HG03025 (cell line): ENCODE data around the gene EMX1.
A peak's percentile ranks its signal among the peaks of the same experiment; 100 is the strongest.

Experiments
- ATAC-seq: cut with Tn5 transposase; IDR thresholded peaks from one replicate; pipeline ENCODE4 v1.9.1; 2021; ENCODE audit warnings: mild to moderate bottlenecking, moderate library complexity; ENCODE audit not compliant: unreplicated experiment, low FRiP score

The EMX1 gene

DNA sequence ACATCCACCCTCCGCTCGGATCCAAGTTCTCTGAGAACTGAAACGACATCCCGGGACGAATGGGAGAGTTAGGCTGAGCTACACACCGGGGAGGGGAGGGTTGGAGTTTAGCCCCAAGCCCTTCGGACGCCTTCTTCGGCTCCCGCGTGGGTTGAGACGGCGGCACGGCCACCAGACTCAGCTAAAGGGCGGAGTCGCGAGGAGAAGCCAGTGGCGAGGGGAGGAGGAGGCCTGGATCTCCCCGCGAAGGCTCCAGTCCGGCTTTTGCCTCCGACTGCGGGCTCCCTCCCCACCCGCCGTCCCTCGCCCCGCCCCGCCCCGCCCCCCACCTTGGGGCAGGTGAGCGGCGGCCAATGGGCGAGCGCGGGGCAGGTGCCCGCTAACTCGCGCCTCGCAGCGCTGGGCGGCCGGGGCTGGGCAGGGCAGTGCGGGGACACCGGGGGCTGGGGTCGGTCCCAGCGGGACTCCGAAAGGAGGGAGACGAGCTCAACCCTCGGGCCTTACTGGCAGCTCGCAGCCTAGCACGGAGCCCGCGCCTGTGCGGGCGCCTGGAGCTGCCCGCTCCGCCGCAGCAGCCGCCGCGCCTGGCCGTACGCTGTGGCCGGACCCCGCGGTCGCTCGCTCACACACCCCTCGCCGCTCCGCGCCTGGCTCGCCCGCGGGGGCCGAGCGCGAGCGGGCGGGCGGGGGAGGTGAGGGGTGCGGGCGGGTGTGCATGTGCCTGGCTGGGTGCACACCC lies at the start of gene EMX1:
Gene EMX1 (plus strand): TSS at position 382 of the 739 bp plus-strand sequence. CDS start 334 bp downstream, at position 716.
- peak; percentile 43 for ATAC-seq

DNA sequence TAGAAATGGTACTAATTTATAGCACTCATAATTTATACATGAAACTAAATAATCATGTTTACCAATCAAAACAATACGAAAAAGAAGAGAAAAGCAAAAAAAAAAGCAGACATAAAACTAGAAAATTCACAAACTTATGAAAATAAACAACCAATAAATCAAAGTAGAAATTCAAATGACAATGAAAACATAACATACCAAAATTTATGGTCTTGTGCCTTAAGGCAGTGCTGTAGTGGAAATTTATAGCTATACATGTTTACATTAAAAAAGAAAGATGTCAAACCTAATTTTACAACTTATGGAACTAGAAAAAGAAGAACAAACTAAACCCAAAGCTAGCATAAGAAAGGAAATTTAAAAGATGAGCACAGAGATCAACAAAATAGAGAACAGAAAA lies 46.3 kb upstream of the EMX1 start:
- no peak for ATAC-seq

DNA sequence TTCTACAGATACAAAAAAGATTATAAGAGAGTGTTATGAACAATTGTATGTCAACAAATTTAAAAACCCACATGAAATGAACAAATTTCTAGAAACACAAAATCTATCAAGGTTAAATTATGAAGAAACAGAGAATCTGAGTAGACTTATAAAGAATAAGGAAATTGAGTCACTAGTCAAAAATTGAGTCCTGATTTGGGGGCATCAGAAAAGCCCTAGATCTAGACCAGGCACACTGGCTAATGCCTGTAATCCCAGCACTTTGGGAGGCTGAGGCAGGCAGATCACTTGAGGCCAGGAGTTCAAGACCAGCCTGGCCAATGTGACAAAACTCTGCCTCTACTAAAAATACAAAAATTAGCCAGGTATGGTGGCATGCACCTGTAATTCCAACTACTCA lies 45.4 kb upstream of the EMX1 start:
- ATAC-seq = no peak

DNA sequence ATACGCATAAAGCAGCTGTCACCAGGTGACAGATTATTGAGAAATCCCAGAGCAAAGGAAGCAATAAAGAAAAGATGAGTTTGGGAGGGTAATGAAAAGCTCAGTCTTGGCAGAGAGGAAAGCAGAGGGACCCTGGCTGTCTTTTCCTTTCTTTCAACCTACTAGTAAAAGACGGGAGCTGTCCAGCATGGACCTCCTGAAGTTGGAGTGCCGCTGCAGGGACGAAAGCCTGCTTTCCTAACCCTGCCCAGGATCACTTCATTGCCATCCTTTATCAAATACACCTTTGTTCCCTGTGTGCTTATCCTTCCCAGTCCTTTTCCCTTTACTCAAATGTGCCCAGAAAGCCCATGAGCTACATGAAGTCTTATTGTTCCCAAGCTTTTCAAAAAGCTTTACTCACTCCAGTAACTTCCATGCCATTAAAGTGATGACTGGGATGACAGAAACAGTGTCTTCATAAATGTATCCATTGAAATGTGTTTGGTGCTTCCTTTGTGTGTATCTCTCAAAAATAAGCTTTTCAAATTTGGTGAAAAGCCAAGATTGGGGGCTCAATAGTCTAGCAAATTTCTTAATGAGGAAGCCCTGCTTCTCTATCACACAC lies 33.9 kb upstream of the EMX1 start:
- ATAC-seq = no peak

DNA sequence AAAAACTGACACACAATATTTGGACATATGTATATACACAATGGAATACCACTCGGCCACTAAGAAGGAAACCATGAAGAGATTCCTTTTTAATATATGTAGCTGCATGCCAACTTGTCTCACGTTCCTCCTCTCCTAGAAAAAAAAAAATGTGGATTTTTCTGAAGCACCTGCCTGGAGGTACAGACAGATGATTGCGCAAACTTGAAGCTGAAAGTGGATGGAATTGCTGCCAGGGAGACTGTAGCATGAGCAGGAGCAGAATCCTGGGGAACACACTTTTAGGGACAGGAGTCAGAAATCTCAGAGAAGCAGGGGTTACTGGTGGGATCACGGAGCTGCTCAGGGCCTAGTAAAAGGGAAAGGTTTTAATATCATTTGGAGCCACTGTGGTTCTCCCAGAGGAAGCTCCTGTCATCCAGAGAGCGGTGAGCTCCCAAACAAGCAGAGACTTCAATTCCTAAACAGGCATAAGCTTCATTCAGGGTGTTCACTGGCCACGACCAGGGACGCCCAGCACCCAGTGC lies 30.8 kb upstream of the EMX1 start:
- no peak for ATAC-seq

DNA sequence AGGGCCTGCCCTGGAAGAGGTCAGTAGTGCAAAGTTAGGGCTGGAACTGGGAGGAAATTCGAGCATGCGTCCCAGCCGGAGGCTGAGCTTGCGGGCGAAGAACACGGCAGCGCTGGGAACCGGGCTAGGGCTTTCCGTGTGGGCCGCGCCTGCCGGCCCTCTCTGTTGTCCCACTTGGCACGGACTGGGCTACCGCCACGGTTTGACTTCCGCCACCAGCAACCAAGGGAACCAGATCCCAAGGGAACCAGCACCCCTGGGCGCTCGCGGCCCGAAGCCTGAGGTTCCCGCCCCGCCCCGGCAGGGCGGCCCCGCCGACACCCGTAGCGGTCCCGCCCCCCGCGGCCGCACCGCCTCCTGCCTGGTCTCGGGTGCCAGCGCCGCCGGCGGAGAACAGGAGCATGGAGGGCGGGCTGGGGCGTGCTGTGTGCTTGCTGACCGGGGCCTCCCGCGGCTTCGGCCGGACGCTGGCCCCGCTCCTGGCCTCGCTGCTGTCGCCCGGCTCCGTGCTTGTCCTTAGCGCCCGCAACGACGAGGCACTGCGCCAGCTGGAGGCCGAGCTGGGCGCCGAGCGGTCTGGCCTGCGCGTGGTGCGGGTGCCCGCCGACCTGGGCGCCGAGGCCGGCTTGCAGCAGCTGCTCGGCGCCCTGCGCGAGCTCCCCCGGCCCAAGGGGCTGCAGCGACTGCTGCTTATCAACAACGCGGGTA lies 30.1 kb upstream of the EMX1 start, which contains the start of gene SPR:
Gene SPR (plus strand): TSS at position 377 of the 708 bp plus-strand sequence. CDS start 25 bp downstream, at position 402.
- peak; percentile 87 for ATAC-seq

DNA sequence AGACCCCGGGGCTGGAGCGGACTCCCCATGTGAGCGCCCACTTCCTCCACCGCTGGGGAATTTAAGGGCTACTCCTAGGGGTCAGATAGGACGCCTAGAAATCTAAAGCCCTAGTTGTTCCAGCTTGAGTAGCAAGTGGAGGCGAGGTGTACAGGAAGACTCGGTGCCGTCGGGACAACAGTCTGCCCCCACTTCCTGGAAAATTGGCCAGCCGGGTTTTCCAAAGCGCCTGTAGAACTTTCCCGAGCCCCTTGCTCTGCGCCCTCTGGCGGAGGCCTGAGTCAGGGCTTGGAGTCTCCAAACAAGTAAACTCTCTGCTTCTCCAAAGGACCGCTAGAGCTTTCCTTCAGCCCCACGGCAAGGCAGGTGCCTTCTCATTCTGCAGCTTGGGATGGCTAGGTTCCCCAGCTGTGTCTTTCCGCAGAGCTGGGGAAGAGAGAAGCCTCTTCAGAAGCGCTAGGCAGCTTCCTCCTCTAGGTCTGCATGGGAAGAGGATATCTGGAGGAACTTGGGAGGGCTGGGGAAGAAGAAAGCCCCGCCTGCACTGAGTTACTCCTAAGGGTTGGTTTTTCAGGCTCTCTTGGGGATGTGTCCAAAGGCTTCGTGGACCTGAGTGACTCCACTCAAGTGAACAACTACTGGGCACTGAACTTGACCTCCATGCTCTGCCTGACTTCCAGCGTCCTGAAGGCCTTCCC lies 29.4 kb upstream of the EMX1 start:
- peak; percentile 44 for ATAC-seq

DNA sequence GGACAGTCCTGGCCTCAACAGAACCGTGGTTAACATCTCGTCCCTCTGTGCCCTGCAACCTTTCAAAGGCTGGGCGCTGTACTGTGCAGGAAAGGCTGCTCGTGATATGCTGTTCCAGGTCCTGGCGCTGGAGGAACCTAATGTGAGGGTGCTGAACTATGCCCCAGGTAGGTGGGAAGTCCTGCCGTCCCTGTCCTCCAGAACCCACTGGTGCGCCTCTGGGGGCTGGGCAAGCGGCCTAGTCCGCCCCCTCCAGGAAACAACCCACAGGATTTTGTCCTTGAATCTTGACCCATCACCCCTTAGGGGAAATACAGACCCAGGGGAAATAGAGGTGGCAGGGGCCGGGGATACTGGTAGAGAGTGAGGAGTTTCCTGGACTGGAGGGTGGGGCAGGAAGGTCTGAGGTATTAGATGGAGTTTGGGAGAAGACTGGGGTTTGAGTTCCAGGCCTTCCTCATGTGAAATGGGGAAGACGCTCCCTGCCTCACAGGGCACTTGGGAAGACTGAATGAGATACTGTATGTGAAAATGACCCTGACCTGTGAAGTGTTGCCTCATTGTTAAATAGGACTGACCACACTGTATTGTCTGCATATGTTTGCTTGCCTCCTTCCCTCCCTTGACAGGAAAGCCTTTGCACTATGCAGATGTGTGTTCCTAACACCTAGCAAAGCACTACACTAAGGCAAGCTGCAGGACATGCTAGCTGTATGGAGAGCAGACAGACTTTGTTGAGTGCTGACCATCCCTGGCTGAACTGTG lies 28.7 kb upstream of the EMX1 start:
- no peak for ATAC-seq

DNA sequence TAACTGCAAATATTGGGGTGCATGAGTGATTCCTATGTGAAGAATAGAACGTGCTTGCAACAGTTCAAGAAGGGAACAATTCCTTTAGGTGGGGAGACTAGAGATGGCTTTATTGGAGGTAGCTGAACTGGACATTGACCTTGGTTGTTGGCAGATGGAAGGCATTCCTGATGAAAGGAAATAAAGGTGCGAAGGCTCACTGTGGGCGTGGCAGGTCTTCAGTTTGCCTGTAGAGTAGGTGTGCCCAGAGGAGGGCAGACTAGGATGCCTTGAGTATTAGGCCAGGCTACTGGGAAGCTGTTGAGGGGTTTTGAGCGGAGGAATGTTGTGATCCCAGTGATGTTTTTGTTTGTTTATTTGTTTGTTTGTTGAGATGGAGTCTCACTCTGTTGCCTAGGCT lies 27.3 kb upstream of the EMX1 start:
- ATAC-seq = no peak

DNA sequence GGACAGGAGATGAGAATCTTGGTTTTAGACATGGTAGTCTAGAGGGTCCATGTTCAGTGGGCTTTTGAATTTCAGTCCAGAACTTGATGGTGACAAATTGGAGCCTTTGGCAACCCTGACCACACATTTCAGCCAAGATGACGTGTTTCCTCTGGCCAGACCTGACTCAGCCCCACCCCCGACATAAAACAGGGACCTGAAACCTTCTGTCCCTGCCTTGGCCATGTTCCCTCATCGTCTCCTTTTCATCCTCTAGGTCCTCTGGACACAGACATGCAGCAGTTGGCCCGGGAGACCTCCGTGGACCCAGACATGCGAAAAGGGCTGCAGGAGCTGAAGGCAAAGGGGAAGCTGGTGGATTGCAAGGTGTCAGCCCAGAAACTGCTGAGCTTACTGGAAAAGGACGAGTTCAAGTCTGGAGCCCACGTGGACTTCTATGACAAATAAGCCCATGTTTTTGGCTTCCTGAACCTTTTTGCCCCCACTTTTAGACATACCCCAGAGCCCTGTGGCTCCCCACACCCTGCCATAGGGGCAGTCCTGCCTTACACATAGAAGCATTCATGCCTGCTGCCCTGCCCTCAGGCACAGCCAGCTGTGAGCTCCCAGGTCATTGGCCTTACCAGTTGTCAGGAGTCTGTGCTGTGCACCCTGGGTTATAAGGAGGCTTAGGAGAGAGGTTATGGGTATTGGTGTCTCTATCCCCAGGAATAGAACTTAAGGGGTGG lies 26.1 kb upstream of the EMX1 start:
- ATAC-seq = no peak

DNA sequence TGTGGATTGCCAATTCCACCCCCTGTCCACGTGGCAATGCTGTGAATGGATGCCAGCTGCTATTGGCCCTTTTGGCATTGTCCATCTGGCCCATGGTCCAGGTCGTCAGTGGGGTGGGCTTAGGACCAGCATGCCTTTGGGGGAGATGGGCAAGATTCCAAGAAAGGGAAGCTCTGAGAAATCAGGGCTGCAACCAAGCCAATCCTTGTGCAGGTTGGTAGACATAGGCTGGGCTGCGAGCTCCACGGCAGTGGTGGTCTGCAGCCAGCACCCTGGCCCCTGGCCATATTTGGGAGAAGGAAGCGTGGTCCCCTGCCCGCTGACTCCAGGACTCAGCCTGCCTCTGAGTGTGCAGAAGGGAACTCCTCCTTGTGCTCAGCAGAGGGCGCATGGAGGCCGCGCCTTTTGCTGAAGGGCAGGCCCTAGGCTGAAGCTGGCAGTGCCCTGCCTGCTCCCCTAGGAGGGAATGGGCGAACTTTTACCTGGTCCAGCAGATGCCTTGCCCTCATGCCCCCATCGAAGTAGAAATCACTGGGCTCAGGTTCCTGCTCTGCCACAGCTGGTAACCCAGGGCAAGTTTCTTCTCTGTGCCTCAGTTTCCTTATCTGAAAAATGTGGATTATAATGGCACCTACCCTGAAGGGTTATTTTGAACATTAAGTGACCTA lies 24.7 kb upstream of the EMX1 start:
- ATAC-seq = no peak

DNA sequence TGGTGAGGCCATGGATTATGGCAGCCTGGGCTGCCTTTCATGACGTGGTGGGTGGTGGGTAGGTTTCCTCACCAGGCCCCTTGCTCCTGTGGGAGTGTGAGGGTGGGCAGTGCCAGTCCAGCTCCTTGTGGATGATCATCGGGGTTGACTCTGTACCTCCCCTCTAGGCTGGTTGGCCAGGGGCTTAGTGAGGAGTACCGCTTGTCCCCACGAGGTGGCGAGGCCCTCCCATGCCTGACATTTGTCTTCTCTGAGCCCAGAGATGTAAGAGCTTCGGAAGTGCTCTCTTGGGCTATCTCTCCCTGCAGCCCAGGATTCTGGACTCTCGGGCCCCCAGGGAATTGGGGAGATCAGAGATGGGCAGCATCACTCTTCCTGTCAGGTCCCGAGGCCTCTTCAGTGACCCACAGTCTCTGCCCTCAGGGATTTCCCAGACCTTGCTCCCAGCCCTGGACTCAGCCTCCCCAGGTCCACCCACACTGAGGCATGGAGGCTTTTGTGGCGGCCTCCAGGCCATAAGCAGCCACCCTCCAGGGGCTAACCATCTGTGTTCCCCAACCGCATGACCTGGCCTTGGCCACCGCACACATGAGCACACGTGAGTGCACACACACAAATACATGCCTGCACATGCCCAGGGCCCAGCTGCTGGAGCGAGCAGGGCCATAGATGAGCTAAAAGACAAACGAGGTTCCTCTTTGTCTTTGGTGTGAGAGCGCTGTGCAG lies 23.6 kb upstream of the EMX1 start:
- ATAC-seq = peak; percentile 65

DNA sequence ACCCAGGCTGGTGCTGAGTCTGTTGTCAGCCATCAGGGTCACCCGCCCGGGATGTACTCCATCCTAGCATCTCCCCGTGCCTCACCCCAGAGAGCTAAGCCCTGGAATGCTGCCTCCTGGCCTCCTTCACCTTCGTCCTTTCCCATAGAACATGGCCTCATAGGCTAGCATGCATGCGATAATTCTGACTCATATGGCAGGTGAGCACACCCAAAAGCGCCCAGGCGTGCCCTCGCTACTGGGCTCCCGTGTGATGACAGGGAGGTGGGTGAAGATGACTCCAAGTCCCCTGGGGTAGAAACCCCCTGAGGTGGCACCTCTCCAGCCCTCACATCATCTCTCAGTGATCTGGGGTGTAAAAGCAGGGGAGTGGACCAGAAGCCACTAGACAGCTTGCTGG lies 22.8 kb upstream of the EMX1 start:
- no peak for ATAC-seq

DNA sequence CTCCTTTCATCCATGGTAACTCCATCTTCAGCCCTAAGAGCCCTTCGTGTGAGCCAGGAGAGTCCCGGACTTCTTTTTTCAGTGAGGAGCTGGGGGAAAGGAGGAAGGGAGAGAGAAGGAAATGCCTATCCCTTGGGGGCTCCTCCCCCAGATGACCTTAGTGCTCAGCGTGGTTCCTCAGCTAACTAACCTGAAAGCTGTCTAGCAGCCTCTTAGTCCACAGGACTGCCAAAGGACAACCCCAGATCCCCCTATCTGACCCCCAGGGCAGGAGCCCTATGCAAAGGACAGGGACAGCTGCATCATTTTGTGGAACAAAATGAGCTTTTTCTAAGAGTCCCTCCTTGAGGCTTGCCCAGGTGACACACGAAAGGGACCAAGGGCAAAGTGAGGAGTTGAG lies 22.2 kb upstream of the EMX1 start:
- no peak for ATAC-seq

DNA sequence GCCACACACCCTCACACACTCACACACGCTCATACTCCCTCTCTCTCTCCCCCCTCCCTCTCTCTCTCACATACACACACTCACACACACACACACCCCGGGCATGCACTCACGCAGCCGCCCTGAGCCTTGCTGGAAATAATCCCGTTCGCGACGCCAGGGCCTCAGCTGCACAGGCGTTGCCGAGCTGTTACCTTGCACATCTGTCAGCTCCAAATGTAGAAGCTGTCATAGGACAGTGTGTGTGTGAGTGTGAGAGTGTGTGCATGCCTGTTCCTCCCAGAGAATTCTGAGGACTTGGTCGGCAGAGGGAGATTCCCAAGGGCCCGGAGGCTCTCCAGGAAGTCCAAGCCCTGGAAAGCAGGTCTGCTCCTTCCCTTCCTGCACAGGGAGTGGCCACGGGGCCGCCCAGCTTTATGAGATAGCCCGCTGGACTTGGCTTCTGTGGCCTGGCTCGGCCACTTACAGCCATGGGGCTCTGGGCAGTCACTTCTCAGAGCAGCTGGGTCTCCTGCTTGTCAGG lies 21.5 kb upstream of the EMX1 start:
- no peak for ATAC-seq

DNA sequence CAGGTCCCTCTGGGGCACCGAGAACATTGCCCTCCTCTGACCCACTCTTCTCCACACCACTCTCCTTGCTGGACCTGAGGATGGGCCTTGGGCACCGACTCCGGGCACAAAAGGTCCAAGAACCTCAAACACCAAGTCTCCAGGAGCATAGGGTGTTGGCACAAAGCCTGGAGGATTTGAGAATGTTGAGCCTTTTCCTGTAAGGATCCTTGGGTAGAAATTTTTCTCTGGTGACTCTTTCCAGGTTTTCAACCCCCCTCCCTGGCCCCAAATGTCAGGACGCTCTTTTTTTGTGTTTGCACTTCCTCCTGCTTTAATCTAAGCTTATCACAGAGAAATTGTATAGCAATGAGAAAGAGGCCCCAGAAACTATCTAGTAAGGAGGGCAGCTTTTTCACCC lies 20.9 kb upstream of the EMX1 start:
- ATAC-seq = no peak

DNA sequence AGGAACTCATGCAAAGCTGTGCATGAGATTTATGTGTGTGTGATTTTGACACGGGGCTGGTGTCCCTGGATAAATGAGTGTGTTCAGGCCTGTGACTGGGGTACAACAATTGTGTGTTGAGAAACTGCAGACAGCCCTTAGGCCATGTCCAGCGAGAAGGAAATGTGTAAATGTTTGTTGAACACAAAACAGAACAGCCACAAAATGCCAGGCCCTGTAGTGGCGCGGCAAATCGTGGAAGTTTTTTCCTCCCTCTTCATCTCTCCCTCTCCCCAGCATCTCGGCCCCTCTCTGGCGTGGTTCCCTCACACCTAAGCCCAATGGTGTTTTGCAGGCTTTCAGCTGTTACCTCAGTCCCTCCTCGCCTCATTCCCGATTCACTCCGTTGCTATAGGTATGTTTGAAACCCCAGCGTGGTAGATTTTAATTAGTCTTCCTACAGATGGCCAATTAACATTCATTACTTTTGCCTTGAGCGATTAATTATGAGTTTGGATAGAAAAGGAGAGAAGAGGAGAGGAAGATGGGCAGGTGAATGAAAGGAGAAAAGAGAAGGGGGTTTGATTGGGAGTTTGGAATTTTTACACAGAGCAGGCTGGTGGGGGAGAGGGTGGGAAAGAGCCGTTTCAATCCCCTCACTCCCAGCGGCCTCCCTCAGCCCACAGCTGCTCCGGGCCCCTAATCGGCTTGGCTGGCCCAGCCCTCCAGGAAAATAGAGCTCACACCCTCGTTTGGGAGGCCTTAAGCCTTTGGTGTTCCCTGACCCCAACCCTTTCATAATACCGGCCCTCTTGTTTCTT lies 19.3 kb upstream of the EMX1 start:
- ATAC-seq = no peak
